ENCODE results near the gene FPR3.

DNA sequence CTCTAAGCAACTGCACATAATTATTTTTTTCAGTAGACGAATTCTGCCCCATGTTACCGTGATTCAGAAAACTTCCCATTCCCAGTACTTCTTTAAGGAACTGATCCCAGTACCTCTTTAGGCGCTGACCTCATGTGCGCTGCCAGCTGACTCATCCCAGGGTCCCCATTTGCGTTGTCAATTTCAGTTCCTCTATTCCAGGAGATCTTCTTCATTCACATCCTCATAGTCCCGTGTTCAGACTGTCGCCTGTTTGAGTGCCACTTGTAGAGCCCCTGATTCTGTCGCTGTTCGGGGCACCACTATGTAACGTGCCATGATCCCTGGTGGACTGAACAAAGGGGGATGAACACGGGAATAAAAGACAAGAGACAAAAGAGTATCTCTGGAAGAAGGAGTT lies 16.4 kb downstream of the FPR3 start:
- TF ChIP-seq EP300 (IDR thresholded peaks at IDR 0.05) (no peak), POLR2A (IDR thresholded peaks at IDR 0.05) (no peak)

Data from sigmoid colon (tissue), 4 donors.